ENCODE results near the gene NEK3.

NEK3 gene

DNA sequence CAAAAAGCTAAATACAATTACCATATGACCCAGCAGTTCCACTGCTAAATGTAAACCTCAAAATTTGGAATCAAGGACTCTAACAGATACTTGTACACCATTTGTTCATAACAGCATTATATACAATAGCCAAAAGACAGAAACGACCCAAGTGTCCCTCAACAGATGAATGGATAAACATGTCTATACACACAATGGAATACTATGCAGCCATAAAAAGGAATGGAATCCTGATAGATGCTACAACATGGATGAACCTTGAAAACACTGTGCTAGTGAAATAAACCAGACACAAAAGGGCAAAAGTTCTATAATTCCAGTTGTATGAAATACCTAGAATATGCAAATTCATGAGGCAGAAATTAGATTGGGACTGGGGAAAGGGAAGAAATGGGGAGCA lies 12.2 kb downstream of the NEK3 start:
- Histone ChIP-seq H3K27ac (no peak overlapping the region), H3K79me2 (ENCODE audit: insufficient read depth, low read depth) (no peaks in the 10 kb centered on the region), H3K4me2 (no peak overlapping the region), H4K20me1 (ENCODE audit: insufficient read depth) (no peaks in the 10 kb centered on the region), H3K36me3 (ENCODE audit: insufficient read depth) (no peaks in the 10 kb centered on the region), H3K4me3 (IDR thresholded peaks at IDR 0.05; ENCODE audit: insufficient read depth, low read depth, low read length) (no peak overlapping the region), H2AFZ (ENCODE audit: low read depth) (no peak overlapping the region), H3K27me3 (ENCODE audit: insufficient read depth, low read depth) (no peaks in the 10 kb centered on the region), H3K9ac (no peak overlapping the region), H3K4me1 (ENCODE audit: low read depth, poor library complexity, severe bottlenecking) (no peaks in the 10 kb centered on the region)
- TF ChIP-seq, protein P1, sequence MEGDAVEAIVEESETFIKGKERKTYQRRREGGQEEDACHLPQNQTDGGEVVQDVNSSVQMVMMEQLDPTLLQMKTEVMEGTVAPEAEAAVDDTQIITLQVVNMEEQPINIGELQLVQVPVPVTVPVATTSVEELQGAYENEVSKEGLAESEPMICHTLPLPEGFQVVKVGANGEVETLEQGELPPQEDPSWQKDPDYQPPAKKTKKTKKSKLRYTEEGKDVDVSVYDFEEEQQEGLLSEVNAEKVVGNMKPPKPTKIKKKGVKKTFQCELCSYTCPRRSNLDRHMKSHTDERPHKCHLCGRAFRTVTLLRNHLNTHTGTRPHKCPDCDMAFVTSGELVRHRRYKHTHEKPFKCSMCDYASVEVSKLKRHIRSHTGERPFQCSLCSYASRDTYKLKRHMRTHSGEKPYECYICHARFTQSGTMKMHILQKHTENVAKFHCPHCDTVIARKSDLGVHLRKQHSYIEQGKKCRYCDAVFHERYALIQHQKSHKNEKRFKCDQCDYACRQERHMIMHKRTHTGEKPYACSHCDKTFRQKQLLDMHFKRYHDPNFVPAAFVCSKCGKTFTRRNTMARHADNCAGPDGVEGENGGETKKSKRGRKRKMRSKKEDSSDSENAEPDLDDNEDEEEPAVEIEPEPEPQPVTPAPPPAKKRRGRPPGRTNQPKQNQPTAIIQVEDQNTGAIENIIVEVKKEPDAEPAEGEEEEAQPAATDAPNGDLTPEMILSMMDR (conservative IDR thresholded peaks at IDR 0.05; ENCODE audit: low read depth, low read length), result no peak

DNA sequence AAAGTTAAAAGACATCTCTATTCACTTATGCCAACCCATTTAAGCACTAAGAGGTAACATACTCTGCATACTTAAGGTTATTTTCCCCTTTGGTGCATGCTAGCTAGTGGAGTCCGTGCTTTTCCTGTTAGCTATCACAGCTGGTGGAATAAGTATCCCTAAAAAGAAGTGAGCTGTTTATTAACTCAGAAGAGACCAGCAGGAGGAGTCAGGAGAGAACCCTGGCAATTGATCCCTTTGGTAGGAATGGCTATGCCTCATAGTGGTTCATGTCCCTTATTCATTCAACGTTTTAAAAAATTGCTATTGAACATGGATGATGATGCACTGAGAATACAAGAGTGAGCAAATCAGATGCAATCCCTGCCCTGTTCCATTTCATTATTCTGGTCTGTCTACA lies 18.1 kb downstream of the NEK3 start:
- Histone ChIP-seq H2AFZ (ENCODE audit: low read depth) (no peak overlapping the region), H3K4me2 (no peak overlapping the region), H3K27me3 (ENCODE audit: insufficient read depth, low read depth) (no peaks in the 10 kb centered on the region), H3K9ac (no peak overlapping the region), H4K20me1 (ENCODE audit: insufficient read depth) (no peaks in the 10 kb centered on the region), H3K4me3 (IDR thresholded peaks at IDR 0.05; ENCODE audit: insufficient read depth, low read depth, low read length) (no peak overlapping the region), H3K27ac (no peak overlapping the region), H3K4me1 (ENCODE audit: low read depth, poor library complexity, severe bottlenecking) (no peaks in the 10 kb centered on the region), H3K36me3 (ENCODE audit: insufficient read depth) (no peaks in the 10 kb centered on the region), H3K79me2 (ENCODE audit: insufficient read depth, low read depth) (no peaks in the 10 kb centered on the region)
- TF ChIP-seq, protein P1 (conservative IDR thresholded peaks at IDR 0.05; ENCODE audit: low read depth, low read length), result no peak

DNA sequence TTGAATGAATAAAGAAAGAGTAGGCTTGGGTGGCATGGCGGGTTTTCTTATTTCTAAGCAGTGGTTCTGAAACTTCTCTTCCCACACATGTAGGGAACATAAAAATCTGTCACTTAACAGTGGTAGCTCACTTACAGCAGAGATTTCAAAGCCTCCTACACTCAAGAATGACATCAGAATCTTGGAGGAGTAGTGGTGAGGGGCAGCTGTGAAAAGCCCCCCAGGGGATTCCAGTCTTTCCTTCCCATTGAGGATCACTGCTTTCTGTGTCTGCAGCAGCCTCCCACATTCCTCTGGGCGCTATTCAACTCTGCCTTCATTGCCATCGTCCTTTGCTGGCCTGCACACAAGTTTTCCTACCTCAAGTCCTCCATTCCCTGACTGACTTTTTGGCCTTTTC lies 21.9 kb downstream of the NEK3 start:
- Histone ChIP-seq H3K79me2 (ENCODE audit: insufficient read depth, low read depth) (no peaks in the 10 kb centered on the region), H3K4me2 (no peak overlapping the region), H3K36me3 (ENCODE audit: insufficient read depth) (no peaks in the 10 kb centered on the region), H3K4me3 (IDR thresholded peaks at IDR 0.05; ENCODE audit: insufficient read depth, low read depth, low read length) (no peak overlapping the region), H3K4me1 (ENCODE audit: low read depth, poor library complexity, severe bottlenecking) (no peaks in the 10 kb centered on the region), H3K27me3 (ENCODE audit: insufficient read depth, low read depth) (no peaks in the 10 kb centered on the region), H2AFZ (ENCODE audit: low read depth) (no peak overlapping the region), H3K9ac (no peak overlapping the region), H4K20me1 (ENCODE audit: insufficient read depth) (no peaks in the 10 kb centered on the region), H3K27ac (no peak overlapping the region)
- TF ChIP-seq, protein P1 (conservative IDR thresholded peaks at IDR 0.05; ENCODE audit: low read depth, low read length), result no peak

DNA sequence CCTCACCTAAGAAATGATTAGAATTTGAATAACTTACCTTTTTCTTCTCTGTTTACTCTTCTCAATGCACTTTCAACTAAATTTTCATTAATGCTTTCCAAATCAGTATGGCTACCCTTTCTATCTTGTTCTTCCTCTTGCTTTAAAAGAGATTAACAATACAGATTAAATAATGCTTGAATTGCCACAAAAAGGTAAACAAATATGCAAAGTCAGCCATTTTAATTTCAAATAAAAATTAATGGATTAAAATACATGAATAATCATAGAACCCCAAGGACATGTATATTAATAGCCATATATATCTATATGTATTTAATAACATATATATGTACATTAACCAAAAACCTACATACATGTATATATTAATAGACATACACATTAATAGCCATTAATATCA lies 22.6 kb downstream of the NEK3 start:
- no peaks in the 10 kb centered on the region for H3K4me1 ChIP-seq (ENCODE audit: low read depth, poor library complexity, severe bottlenecking)
- no peak overlapping the region for H3K27ac ChIP-seq

More for the DNA sequence above, 22.6 kb downstream of the NEK3 start:
- Histone ChIP-seq H4K20me1 (ENCODE audit: insufficient read depth) (no peaks in the 10 kb centered on the region), H2AFZ (ENCODE audit: low read depth) (no peak overlapping the region), H3K4me3 (IDR thresholded peaks at IDR 0.05; ENCODE audit: insufficient read depth, low read depth, low read length) (no peak overlapping the region), H3K79me2 (ENCODE audit: insufficient read depth, low read depth) (no peaks in the 10 kb centered on the region), H3K27me3 (ENCODE audit: insufficient read depth, low read depth) (no peaks in the 10 kb centered on the region), H3K4me2 (no peak overlapping the region), H3K36me3 (ENCODE audit: insufficient read depth) (no peaks in the 10 kb centered on the region), H3K9ac (no peak overlapping the region)
- TF ChIP-seq, protein P1 (conservative IDR thresholded peaks at IDR 0.05; ENCODE audit: low read depth, low read length), result no peak
